ENCODE data around the gene GCSAM.

DNA sequence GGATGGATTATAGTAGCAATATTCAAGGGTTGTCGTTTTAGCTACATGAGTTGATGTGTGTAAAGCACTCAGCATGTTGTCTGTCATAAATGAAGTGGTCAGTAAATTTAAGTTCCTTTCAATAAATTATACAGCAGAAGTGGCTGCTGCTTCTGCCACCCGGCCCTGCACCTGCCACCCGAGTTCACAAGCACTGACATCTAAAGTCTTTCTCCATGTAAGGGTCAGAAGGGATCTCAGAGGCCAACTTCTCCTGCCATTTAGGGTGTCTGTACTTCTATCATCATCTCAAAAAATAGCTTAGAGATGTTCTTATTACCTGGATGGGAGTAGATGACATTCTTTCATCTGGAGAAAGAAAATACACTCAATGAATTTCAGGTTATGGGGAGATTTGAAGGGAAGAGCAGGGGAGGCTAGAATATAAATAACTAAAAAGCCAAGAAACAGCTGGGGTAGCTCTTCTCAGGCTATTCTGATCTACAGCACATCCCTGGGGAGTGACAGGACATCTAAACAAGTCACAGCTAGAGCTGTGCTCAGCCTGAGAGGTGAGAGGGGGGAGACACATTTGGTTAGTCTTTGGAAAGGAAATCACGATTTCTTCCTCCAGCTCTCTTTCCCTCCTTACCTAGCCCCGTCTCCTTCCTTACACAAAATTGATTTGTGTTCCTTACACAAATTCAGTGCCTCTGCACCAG lies 8.0 kb downstream of the GCSAM start:
- TF ChIP-seq, protein P1, sequence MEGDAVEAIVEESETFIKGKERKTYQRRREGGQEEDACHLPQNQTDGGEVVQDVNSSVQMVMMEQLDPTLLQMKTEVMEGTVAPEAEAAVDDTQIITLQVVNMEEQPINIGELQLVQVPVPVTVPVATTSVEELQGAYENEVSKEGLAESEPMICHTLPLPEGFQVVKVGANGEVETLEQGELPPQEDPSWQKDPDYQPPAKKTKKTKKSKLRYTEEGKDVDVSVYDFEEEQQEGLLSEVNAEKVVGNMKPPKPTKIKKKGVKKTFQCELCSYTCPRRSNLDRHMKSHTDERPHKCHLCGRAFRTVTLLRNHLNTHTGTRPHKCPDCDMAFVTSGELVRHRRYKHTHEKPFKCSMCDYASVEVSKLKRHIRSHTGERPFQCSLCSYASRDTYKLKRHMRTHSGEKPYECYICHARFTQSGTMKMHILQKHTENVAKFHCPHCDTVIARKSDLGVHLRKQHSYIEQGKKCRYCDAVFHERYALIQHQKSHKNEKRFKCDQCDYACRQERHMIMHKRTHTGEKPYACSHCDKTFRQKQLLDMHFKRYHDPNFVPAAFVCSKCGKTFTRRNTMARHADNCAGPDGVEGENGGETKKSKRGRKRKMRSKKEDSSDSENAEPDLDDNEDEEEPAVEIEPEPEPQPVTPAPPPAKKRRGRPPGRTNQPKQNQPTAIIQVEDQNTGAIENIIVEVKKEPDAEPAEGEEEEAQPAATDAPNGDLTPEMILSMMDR (IDR thresholded peaks at IDR 0.05): no peak
- TF ChIP-seq POLR2A (IDR thresholded peaks at IDR 0.05): no peak

Measured in upper lobe of left lung (tissue), 4 donors.